Left lung (tissue), 10 donors: ENCODE data around the gene SLC5A1. TPM values are rescaled to one million over a fixed set of nuclear protein-coding genes. Genes with fewer than 3 reads are reported as not detected.

Experiments
- ATAC-seq: fragments of 200-7000 bp; cut with Tn5 transposase; one replicate; pipeline ENCODE4 v1.9.1; 2020; ENCODE audit warnings: moderate library complexity
- DNase-seq, 4 donors: peaks; one replicate each; pipeline ENCODE4 v3.0.0-alpha.2; 2013 to 2020
- H3K27ac ChIP-seq, 2 donors: fragments of 200-600 bp; sonication (generic) in 1 of 2; one replicate each; pipeline versions ENCODE4 v1.5.0 to v1.8.0; 2020 to 2021
- H3K27me3 ChIP-seq, 2 donors: fragments of 200-600 bp; sonication (generic) in 1 of 2; one replicate each; pipeline versions ENCODE4 v1.5.0 to v1.8.0; 2020 to 2021
- H3K36me3 ChIP-seq, 2 donors: fragments of 200-600 bp; sonication (generic) in 1 of 2; one replicate each; pipeline versions ENCODE4 v1.5.0 to v1.8.0; 2020 to 2021
- H3K4me1 ChIP-seq, 2 donors: fragments of 200-600 bp; one replicate each; pipeline ENCODE4 v1.8.0; 2021
- H3K4me3 ChIP-seq, 2 donors: fragments of 200-600 bp; sonication (generic) in 1 of 2; one replicate each; pipeline versions ENCODE4 v1.5.0 to v1.8.0; 2020 to 2021; ENCODE audit warnings: mild to moderate bottlenecking in 1 of 2
- H3K9me3 ChIP-seq, 2 donors: fragments of 200-600 bp; sonication (generic) in 1 of 2; one replicate each; pipeline versions ENCODE4 v1.5.0 to v1.8.0; 2020 to 2021
- intact Hi-C, 2 donors: fragments of 100-400 bp; cut with DNase I; formaldehyde crosslinking; loops; one replicate each; pipeline versions ENCODE4 v1.11.2 to v1.14.2; 2022
- polyA plus RNA-seq, 6 donors: library from polyadenylated mRNA; unstranded; fragments of 120-200 nt; gene quantifications; one replicate each; pipeline ENCODE4 v1.2.1, GENCODE V29; 2013; ENCODE audit not compliant: insufficient read length in 6 of 6
- total RNA-seq, 2 donors: library from RNA; stranded (reverse); fragmentation: NEBNext Ultra II Directional; extraction: Animal tissue kit (Norgen Biotek cat#: 25700); gene quantifications; one replicate each; pipeline ENCODE4 v1.2.1, GENCODE V29; 2021
- TF ChIP-seq, protein P1 (sequence below), 2 donors: fragments of 200-600 bp; sonication (generic) in 1 of 2; IDR thresholded peaks; one replicate each; pipeline versions ENCODE4 v1.5.0 to v1.8.0; 2021; ENCODE audit warnings: antibody characterized with exemption in 2 of 2
- donor health status: DM: no; HTN: yes; CAD: no.
- donor health status: DM: no; HTN: no; CAD: no.

SLC5A1 gene
- total and polyA plus RNA-seq, 8 donors, result 0.26 to 1.1 (median 0.50) TPM

GRCh38 chr22:32076761-32077084 lies 33.7 kb downstream of the SLC5A1 start:
- DNase-seq (no peak), ATAC-seq (no peak)
- Histone ChIP-seq H3K36me3 (no peaks in the 10 kb centered on the region), H3K27me3 (peaks cover 3 to 37% of the 10 kb centered on the region in 2 donors), H3K4me3 (no peak overlapping the region), H3K4me1 (no peaks in the 10 kb centered on the region), H3K9me3 (no peaks in the 10 kb centered on the region), H3K27ac (no peak overlapping the region)
- TF ChIP-seq, protein P1, sequence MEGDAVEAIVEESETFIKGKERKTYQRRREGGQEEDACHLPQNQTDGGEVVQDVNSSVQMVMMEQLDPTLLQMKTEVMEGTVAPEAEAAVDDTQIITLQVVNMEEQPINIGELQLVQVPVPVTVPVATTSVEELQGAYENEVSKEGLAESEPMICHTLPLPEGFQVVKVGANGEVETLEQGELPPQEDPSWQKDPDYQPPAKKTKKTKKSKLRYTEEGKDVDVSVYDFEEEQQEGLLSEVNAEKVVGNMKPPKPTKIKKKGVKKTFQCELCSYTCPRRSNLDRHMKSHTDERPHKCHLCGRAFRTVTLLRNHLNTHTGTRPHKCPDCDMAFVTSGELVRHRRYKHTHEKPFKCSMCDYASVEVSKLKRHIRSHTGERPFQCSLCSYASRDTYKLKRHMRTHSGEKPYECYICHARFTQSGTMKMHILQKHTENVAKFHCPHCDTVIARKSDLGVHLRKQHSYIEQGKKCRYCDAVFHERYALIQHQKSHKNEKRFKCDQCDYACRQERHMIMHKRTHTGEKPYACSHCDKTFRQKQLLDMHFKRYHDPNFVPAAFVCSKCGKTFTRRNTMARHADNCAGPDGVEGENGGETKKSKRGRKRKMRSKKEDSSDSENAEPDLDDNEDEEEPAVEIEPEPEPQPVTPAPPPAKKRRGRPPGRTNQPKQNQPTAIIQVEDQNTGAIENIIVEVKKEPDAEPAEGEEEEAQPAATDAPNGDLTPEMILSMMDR (IDR thresholded peaks at IDR 0.05), result no peak
- intact Hi-C loops, result no loop called here

- intact Hi-C loops, result no loop called here
- DNase-seq, result no peak
Measured at GRCh38 chr22:32077151-32077550, 34.1 kb downstream of the SLC5A1 start.

DNA sequence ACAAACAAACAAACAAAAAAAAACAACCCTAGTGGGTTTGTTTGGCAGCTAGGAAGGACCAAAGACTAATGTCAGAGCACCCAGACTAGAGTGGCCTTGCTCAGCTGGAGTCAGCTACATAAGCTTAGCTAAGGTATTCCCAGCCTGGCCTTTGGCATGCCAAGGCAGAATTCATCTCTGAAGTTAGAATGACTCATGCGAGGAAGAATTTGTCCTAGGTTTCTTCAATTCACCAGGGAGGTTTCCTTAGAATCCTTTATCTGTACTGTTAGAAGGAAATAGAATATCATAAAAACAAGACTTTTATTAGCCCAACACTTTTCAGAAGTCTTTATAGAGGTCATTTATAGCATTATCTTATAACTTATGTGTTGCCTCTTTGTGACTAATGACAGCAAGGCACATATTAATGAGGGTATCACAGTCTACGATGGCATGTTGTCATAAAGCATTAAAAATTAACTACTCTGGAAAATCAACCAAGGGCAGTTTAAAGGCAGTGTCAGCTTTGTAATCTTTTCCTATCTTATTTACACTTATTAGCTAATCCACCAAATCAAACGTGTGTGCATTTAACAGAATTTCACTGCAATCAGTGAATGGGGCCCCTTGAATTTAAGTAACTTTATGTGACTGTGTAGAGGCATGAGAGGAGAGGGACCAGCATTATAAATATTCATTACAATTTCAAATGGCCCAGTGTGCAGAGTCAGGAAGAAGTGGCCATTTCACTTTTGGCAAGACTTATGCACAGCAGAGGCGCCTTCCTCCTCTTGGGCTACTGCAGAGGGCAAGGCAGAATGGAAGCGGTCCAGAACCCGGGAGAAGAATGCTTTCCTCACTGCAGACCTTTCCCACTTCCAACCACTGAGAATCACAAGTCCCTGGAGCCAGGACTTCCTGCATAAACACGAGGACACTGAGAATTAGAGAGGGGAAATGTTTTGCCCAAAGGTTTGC lies 36.3 kb downstream of the SLC5A1 start:
- Histone ChIP-seq H3K4me1 (no peaks in the 10 kb centered on the region), H3K27me3 (peaks cover 3 to 26% of the 10 kb centered on the region in 2 donors), H3K36me3 (no peaks in the 10 kb centered on the region), H3K9me3 (no peaks in the 10 kb centered on the region), H3K4me3 (no peak overlapping the region), H3K27ac (no peak overlapping the region)
- TF ChIP-seq, protein P1 (IDR thresholded peaks at IDR 0.05), result no peak
- DNase-seq (no peak), ATAC-seq (peak; percentile 74)
- intact Hi-C loops, result loop anchor here in 1 of 2 donors (10.0 kb wide), 1 partner anchor 105 kb away; no protein-coding TSS in a partner anchor

More at GRCh38 chr22:32077151-32077550, 34.1 kb downstream of the SLC5A1 start:
- Histone ChIP-seq H3K4me3 (no peak overlapping the region), H3K4me1 (no peaks in the 10 kb centered on the region), H3K27me3 (peaks cover 3 to 37% of the 10 kb centered on the region in 2 donors), H3K36me3 (no peaks in the 10 kb centered on the region), H3K27ac (no peak overlapping the region), H3K9me3 (no peaks in the 10 kb centered on the region)
- ATAC-seq, result no peak
- TF ChIP-seq, protein P1 (IDR thresholded peaks at IDR 0.05), result no peak

DNA sequence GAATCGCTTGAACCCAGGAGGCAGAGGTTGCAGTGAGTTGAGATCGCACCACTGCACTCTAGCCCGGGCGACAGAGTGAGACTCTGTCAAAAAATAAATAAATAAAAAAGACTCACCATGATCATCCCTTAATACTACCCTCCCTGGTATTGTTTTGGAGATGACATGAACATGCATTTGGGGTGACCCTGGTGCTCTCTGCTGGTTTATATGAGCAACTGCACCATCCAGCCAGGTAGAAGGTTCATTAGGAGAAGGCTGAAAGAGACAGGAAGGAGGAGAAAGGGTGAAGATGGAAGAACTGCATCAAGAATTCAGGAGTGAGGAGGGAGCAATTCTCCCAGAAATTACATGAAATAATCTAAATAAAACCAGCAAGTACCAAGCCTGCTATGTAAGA lies 37.8 kb downstream of the SLC5A1 start:
- DNase-seq (peak in 1 of 4 donors; percentile 18), ATAC-seq (peak; percentile 84)
- no peak overlapping the region for H3K27ac ChIP-seq
- TF ChIP-seq, protein P1 (IDR thresholded peaks at IDR 0.05), result peak; percentile 37 to 48
- H3K27me3 ChIP-seq, result peaks cover 0 to 15% of the 10 kb centered on the region in 2 donors
- H3K4me3 ChIP-seq, result no peak overlapping the region
- H3K4me1 ChIP-seq, result no peaks in the 10 kb centered on the region
- intact Hi-C loops, result loop anchor here in 1 of 2 donors (10.0 kb wide), 1 partner anchor 106 kb away; no protein-coding TSS in a partner anchor
- H3K9me3 ChIP-seq, result no peaks in the 10 kb centered on the region
- H3K36me3 ChIP-seq, result no peaks in the 10 kb centered on the region

- no peaks in the 10 kb centered on the region for H3K9me3 ChIP-seq
- TF ChIP-seq, protein P1 (IDR thresholded peaks at IDR 0.05), result no peak
- H3K4me1 ChIP-seq, result no peaks in the 10 kb centered on the region
- H3K27ac ChIP-seq, result no peak overlapping the region
- no peaks in the 10 kb centered on the region for H3K36me3 ChIP-seq
- peaks cover 0 to 5% of the 10 kb centered on the region in 2 donors for H3K27me3 ChIP-seq
- no peak overlapping the region for H3K4me3 ChIP-seq
- intact Hi-C loops, result loop anchor here in 1 of 2 donors (10.0 kb wide), 1 partner anchor 108 kb away; no protein-coding TSS in a partner anchor
- DNase-seq (no peak), ATAC-seq (no peak)
Measured at GRCh38 chr22:32082331-32082730, 39.3 kb downstream of the SLC5A1 start.
